Activated T-cell treated with anti-CD3 and anti-CD28 coated beads, Interleukin-2, amount 50 U/mL, for 4 hours (primary cell): ENCODE measurements around the gene BMP6. TPM values are rescaled to one million over a fixed set of nuclear protein-coding genes. Genes with fewer than 3 reads are reported as not detected.

Experiments used
- ATAC-seq, 2 donors: fragments of 200-7000 bp; cut with Tn5 transposase; one replicate each; pipeline ENCODE4 v1.10.0; 2021
- DNase-seq: peaks from one replicate; pipeline ENCODE4 v3.0.0-alpha.2; 2020
- H3K27me3 Mint-ChIP-seq: one replicate; pipeline ENCODE4 v1.8.0; 2021; ENCODE audit warnings: low read depth, mixed read lengths
- H3K36me3 Mint-ChIP-seq: one replicate; pipeline ENCODE4 v1.8.0; 2022; ENCODE audit warnings: mixed read lengths; ENCODE audit not compliant: insufficient read depth
- H3K4me1 Mint-ChIP-seq: one replicate; pipeline ENCODE4 v1.8.0; 2021; ENCODE audit warnings: low read depth, mixed read lengths
- H3K4me3 Mint-ChIP-seq: one replicate; pipeline ENCODE4 v1.8.0; 2021; ENCODE audit warnings: mild to moderate bottlenecking, moderate library complexity, mixed read lengths
- H3K9me3 Mint-ChIP-seq: one replicate; pipeline ENCODE4 v1.8.0; 2021; ENCODE audit warnings: mixed read lengths
- total RNA-seq, 3 donors: library from RNA; stranded (reverse); gene quantifications; one replicate each; pipeline ENCODE4 v1.2.1, GENCODE V29; 2021

BMP6 gene
- total RNA-seq, 3 donors from 2014 or later, result not detected

GRCh38 chr6:7747901-7748504 lies 22.1 kb downstream of the BMP6 start:
- Mint-ChIP-seq H3K36me3 (no peaks in the 10 kb centered on the region), H3K4me3 (no peak overlapping the region), H3K9me3 (no peaks in the 10 kb centered on the region), H3K4me1 (no peaks in the 10 kb centered on the region), H3K27me3 (peaks cover 16% of the 10 kb centered on the region)
- no peak for ATAC-seq
- DNase-seq, result no peak

- peaks cover 15% of the 10 kb centered on the region for H3K27me3 Mint-ChIP-seq
- ATAC-seq, result no peak
- H3K4me1 Mint-ChIP-seq, result no peaks in the 10 kb centered on the region
- DNase-seq, result no peak
- H3K9me3 Mint-ChIP-seq, result no peaks in the 10 kb centered on the region
- no peak overlapping the region for H3K4me3 Mint-ChIP-seq
- H3K36me3 Mint-ChIP-seq, result no peaks in the 10 kb centered on the region
These were observed 23.6 kb downstream of the BMP6 start for GRCh38 chr6:7749478-7749877.

GRCh38 chr6:7750197-7750596 lies 24.3 kb downstream of the BMP6 start:
- Mint-ChIP-seq H3K36me3 (no peaks in the 10 kb centered on the region), H3K4me3 (no peak overlapping the region)
- DNase-seq, result no peak

GRCh38 chr6:7758456-7758855 lies 32.6 kb downstream of the BMP6 start:
- no peak overlapping the region for H3K4me3 Mint-ChIP-seq
- peaks cover 18% of the 10 kb centered on the region for H3K27me3 Mint-ChIP-seq
- DNase-seq (no peak), ATAC-seq (no peak)
- H3K4me1 Mint-ChIP-seq, result no peaks in the 10 kb centered on the region
- peaks cover 4% of the 10 kb centered on the region for H3K9me3 Mint-ChIP-seq
- no peaks in the 10 kb centered on the region for H3K36me3 Mint-ChIP-seq

More at GRCh38 chr6:7750197-7750596, 24.3 kb downstream of the BMP6 start:
- Mint-ChIP-seq H3K27me3 (peaks cover 12% of the 10 kb centered on the region), H3K4me1 (no peaks in the 10 kb centered on the region), H3K9me3 (no peaks in the 10 kb centered on the region)
- ATAC-seq, result no peak

- peaks cover 22% of the 10 kb centered on the region for H3K27me3 Mint-ChIP-seq
- peaks cover 4% of the 10 kb centered on the region for H3K9me3 Mint-ChIP-seq
- no peaks in the 10 kb centered on the region for H3K36me3 Mint-ChIP-seq
- no peaks in the 10 kb centered on the region for H3K4me1 Mint-ChIP-seq
- DNase-seq, result no peak
- no peak for ATAC-seq
- no peak overlapping the region for H3K4me3 Mint-ChIP-seq
These were observed 33.4 kb downstream of the BMP6 start for GRCh38 chr6:7759320-7759719.

- DNase-seq (no peak), ATAC-seq (no peak)
- no peak overlapping the region for H3K4me3 Mint-ChIP-seq
- H3K36me3 Mint-ChIP-seq, result no peaks in the 10 kb centered on the region
- H3K4me1 Mint-ChIP-seq, result no peaks in the 10 kb centered on the region
- H3K9me3 Mint-ChIP-seq, result peaks cover 2% of the 10 kb centered on the region
- peaks cover 11% of the 10 kb centered on the region for H3K27me3 Mint-ChIP-seq
These were observed 35.2 kb downstream of the BMP6 start for GRCh38 chr6:7761051-7761450.

GRCh38 chr6:7762760-7763159 lies 36.9 kb downstream of the BMP6 start:
- peaks cover 13% of the 10 kb centered on the region for H3K27me3 Mint-ChIP-seq
- H3K9me3 Mint-ChIP-seq, result no peaks in the 10 kb centered on the region
- DNase-seq, result no peak
- H3K36me3 Mint-ChIP-seq, result no peaks in the 10 kb centered on the region
- no peaks in the 10 kb centered on the region for H3K4me1 Mint-ChIP-seq
- no peak overlapping the region for H3K4me3 Mint-ChIP-seq
- ATAC-seq, result no peak

GRCh38 chr6:7763881-7764280 lies 38.0 kb downstream of the BMP6 start:
- Mint-ChIP-seq H3K4me3 (no peak overlapping the region), H3K27me3 (peaks cover 13% of the 10 kb centered on the region), H3K4me1 (no peaks in the 10 kb centered on the region), H3K9me3 (no peaks in the 10 kb centered on the region), H3K36me3 (no peaks in the 10 kb centered on the region)
- DNase-seq (no peak), ATAC-seq (no peak)

- no peak for DNase-seq
- H3K27me3 Mint-ChIP-seq, result peaks cover 13% of the 10 kb centered on the region
- H3K4me3 Mint-ChIP-seq, result no peak overlapping the region
- H3K9me3 Mint-ChIP-seq, result no peaks in the 10 kb centered on the region
- no peaks in the 10 kb centered on the region for H3K36me3 Mint-ChIP-seq
- no peak for ATAC-seq
- no peaks in the 10 kb centered on the region for H3K4me1 Mint-ChIP-seq
These were observed 39.9 kb downstream of the BMP6 start for GRCh38 chr6:7765575-7766325.

GRCh38 chr6:7769702-7770101 lies 43.8 kb downstream of the BMP6 start:
- Mint-ChIP-seq H3K4me3 (no peak overlapping the region), H3K9me3 (no peaks in the 10 kb centered on the region), H3K36me3 (no peaks in the 10 kb centered on the region), H3K4me1 (no peaks in the 10 kb centered on the region), H3K27me3 (peaks cover 4% of the 10 kb centered on the region)
- DNase-seq (no peak), ATAC-seq (no peak)

- H3K36me3 Mint-ChIP-seq, result no peaks in the 10 kb centered on the region
- H3K4me3 Mint-ChIP-seq, result no peak overlapping the region
- no peaks in the 10 kb centered on the region for H3K4me1 Mint-ChIP-seq
- no peak for ATAC-seq
- peaks cover 6% of the 10 kb centered on the region for H3K27me3 Mint-ChIP-seq
- no peaks in the 10 kb centered on the region for H3K9me3 Mint-ChIP-seq
- no peak for DNase-seq
These were observed 44.2 kb downstream of the BMP6 start for GRCh38 chr6:7770111-7770510.

- no peaks in the 10 kb centered on the region for H3K9me3 Mint-ChIP-seq
- H3K27me3 Mint-ChIP-seq, result peaks cover 9% of the 10 kb centered on the region
- H3K4me3 Mint-ChIP-seq, result no peak overlapping the region
- DNase-seq (no peak), ATAC-seq (no peak)
- H3K4me1 Mint-ChIP-seq, result no peaks in the 10 kb centered on the region
- no peaks in the 10 kb centered on the region for H3K36me3 Mint-ChIP-seq
These were observed 44.7 kb downstream of the BMP6 start for GRCh38 chr6:7770601-7771000.

- Mint-ChIP-seq H3K36me3 (no peaks in the 10 kb centered on the region), H3K27me3 (peaks cover 12% of the 10 kb centered on the region), H3K4me1 (no peaks in the 10 kb centered on the region), H3K9me3 (no peaks in the 10 kb centered on the region), H3K4me3 (no peak overlapping the region)
- no peak for ATAC-seq
- DNase-seq, result no peak
These were observed 47.4 kb downstream of the BMP6 start for GRCh38 chr6:7773322-7773721.

- Mint-ChIP-seq H3K27me3 (peaks cover 17% of the 10 kb centered on the region), H3K4me1 (no peaks in the 10 kb centered on the region), H3K9me3 (no peaks in the 10 kb centered on the region), H3K4me3 (no peak overlapping the region), H3K36me3 (no peaks in the 10 kb centered on the region)
- DNase-seq (no peak), ATAC-seq (no peak)
These were observed 48.0 kb downstream of the BMP6 start for GRCh38 chr6:7773914-7774313.

GRCh38 chr6:7776509-7776908 lies 50.6 kb downstream of the BMP6 start:
- ATAC-seq (no peak), DNase-seq (no peak)
- H3K36me3 Mint-ChIP-seq, result no peaks in the 10 kb centered on the region
- no peaks in the 10 kb centered on the region for H3K4me1 Mint-ChIP-seq
- peaks cover 17% of the 10 kb centered on the region for H3K27me3 Mint-ChIP-seq
- H3K4me3 Mint-ChIP-seq, result no peak overlapping the region
- no peaks in the 10 kb centered on the region for H3K9me3 Mint-ChIP-seq
